Nephron progenitor cell (in vitro differentiated cells): Measurements from ENCODE around the gene PKP3.

Source experiments
- DNase-seq: peaks from one replicate; pipeline ENCODE4 v3.0.0; 2021
- H3K27ac Mint-ChIP-seq: 2 replicates; pipeline ENCODE4 v1.8.0; 2021; ENCODE audit warnings: mild to moderate bottlenecking, moderate library complexity, mixed read lengths
- H3K27me3 Mint-ChIP-seq: 2 replicates; pipeline ENCODE4 v1.8.0; 2021; ENCODE audit warnings: mild to moderate bottlenecking, low read depth, mixed read lengths; ENCODE audit not compliant: poor library complexity
- H3K36me3 Mint-ChIP-seq: 2 replicates; pipeline ENCODE4 v1.8.0; 2021; ENCODE audit warnings: low read depth, mixed read lengths
- H3K4me1 Mint-ChIP-seq: 2 replicates; pipeline ENCODE4 v1.8.0; 2021; ENCODE audit warnings: mixed read lengths
- H3K4me3 Mint-ChIP-seq: 2 replicates; pipeline ENCODE4 v1.8.0; 2021; ENCODE audit warnings: mild to moderate bottlenecking, moderate library complexity, mixed read lengths
- H3K9me3 Mint-ChIP-seq: 2 replicates; pipeline ENCODE4 v1.8.0; 2021; ENCODE audit warnings: mild to moderate bottlenecking, moderate library complexity, mixed read lengths
- CTCF ChIP-seq: fragments of 200-600 bp; sonication (generic); IDR thresholded peaks from 2 replicates; pipeline ENCODE4 v1.5.0; 2021; ENCODE audit warnings: antibody characterized with exemption

PKP3 gene

DNA sequence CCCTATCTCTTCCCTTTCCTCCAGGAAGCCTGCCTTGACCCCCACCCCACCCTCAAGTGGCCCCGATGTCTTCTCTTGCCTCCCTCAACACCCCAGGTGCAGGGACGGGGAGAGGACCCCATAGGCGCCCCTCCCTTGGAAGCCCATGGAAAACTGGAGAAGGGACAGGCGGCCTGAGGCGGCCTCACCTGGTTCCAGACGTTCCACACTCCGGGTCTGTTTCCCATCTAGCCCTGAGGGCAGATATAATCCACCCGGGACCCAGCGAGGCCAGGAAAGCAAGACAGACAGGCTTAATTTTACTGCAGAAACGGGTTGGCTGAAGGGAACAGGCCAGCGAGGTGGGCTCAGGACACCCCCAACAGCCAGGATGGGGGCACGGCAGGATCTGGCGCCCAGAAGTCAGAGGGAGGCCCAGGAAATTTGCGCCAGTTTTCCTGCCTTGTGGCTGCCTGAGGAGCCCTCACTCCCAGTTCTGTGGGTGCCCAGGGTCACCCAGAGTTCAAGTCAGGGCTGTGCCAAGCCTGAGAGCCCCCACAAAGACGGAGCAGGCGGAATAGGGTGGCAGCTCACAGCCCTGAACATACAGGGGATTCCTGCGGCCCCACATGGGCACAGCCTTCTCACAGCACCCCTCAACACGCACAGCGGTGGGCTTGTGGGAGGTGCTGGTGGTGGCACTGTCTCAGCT lies 23.8 kb downstream of the PKP3 start:
- H3K9me3 Mint-ChIP-seq: no peaks in the 10 kb centered on the region
- H3K36me3 Mint-ChIP-seq: no peaks in the 10 kb centered on the region
- H3K4me3 Mint-ChIP-seq: peak overlapping the region; percentile 73
- DNase-seq: no peak
- H3K4me1 Mint-ChIP-seq: peaks cover 20% of the 10 kb centered on the region
- TF ChIP-seq CTCF: no peak
- H3K27ac Mint-ChIP-seq: no peak overlapping the region
- H3K27me3 Mint-ChIP-seq: peaks cover 63% of the 10 kb centered on the region

- H3K9me3 Mint-ChIP-seq: no peaks in the 10 kb centered on the region
- H3K27ac Mint-ChIP-seq: no peak overlapping the region
- H3K4me3 Mint-ChIP-seq: no peak overlapping the region
- TF ChIP-seq CTCF: no peak
- peaks cover 20% of the 10 kb centered on the region for H3K4me1 Mint-ChIP-seq
- peaks cover 60% of the 10 kb centered on the region for H3K27me3 Mint-ChIP-seq
- no peaks in the 10 kb centered on the region for H3K36me3 Mint-ChIP-seq
- peak; percentile 2 for DNase-seq
These were observed 24.6 kb downstream of the PKP3 start for GRCh38 chr11:418343-419247.

DNA sequence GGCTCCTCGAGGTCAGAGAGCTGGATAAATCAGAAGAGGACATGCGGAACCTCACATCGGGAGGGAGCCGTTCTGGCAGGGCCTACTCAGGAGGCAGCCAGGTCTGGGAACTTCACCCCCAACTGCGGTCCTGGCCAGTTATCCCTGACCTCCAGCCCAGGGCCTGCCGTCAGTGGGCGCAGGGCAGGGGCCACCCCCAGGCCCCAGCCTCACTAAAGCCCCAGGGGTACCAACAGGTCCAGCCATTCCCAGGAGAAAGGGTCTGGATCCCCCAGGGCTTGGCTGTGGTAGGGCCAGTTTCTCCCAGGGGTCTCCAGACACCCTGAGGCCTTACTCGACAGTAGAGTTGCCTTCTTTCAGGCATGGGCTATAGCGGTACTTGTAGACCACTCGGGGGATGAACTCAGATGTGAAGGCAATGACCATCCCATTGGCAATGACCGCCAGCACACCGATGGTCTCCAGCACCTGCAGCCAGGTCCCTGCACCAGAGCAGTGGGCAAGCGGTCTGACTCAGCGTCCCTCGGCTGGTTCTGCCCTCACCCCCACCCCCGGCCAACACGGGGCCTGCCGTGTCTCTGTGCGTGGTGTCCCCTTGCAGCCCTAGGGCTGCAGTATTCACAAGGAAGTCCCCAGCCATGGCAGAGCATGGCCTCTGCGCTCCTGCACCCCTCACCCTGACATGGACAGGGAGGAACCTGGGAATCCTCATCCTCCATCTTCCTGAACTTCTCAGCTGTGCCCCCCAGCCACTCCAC lies 25.4 kb downstream of the PKP3 start:
- no peak for TF ChIP-seq CTCF
- Mint-ChIP-seq H3K4me1 (peaks cover 18% of the 10 kb centered on the region), H3K4me3 (no peak overlapping the region), H3K27me3 (peaks cover 62% of the 10 kb centered on the region), H3K36me3 (no peaks in the 10 kb centered on the region), H3K9me3 (peaks cover 3% of the 10 kb centered on the region), H3K27ac (no peak overlapping the region)
- DNase-seq: peak; percentile 1

DNA sequence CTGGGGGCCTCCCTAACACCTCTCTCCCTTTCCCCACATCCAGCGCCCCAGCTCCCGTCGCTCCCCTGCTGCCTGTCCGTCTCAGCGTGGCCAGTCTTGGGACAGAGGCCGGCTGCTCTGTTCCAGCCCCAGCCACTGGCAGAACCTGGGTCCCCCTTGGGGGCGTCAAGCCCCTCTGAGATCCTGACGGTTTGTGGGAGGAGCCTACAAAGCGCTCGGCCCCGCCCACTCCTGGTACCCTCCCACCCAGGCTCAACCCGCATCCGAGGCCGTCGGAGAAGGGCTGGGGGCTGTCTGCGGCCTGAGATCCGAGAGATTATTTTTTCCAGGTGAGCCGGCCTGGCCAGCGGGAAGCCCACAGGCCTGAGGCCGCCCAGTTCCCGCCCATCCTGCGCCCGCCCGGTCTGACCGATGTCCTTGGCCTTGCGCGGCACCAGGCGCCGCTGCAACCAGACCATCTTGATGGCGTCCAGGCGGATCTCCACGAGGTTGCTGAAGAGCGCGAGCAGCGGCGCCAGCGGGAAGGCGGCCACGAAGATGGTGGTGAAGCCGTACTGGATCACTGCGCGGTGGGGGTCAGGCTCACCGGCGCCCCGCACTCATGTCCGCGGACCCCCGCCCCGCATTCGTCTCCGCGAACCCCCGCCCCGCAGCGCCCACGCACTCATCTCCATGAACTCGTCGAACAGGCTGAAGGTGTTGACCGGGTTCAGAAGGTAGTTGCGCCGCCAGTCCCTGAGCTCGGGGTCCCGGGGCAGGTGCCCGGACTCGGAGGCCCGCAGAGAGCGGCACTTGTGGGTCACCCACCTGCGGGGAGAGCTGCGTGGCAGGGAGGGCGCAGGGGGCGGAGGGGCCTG lies 26.3 kb downstream of the PKP3 start:
- Mint-ChIP-seq H3K4me3 (no peak overlapping the region), H3K36me3 (no peaks in the 10 kb centered on the region), H3K4me1 (peaks cover 10% of the 10 kb centered on the region), H3K27me3 (peaks cover 62% of the 10 kb centered on the region), H3K27ac (no peak overlapping the region), H3K9me3 (peaks cover 10% of the 10 kb centered on the region)
- TF ChIP-seq CTCF: no peak
- DNase-seq: peak; percentile 6

DNA sequence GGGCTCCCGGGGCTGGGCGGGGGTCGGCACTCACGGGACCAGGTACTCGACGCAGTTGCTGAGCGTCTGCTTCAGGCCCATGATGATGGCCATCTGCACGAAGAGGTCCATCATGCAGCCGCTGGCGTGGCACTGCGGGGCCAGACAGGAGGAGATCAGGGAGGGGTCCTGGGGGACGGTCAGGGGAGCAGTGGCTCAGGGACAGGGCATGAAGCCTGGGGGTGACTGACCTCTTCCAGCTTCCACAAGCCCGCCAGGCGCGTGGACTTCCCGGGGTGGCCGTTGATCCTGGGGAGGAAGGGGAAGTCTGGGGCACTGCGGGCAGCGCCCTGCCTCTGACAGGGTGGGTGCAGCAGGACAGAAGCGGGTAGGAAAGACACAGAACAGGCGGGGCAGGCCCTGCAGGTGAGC lies 26.9 kb downstream of the PKP3 start:
- DNase-seq: no peak
- Mint-ChIP-seq H3K27me3 (peaks cover 61% of the 10 kb centered on the region), H3K4me3 (no peak overlapping the region), H3K4me1 (peaks cover 10% of the 10 kb centered on the region), H3K9me3 (peaks cover 12% of the 10 kb centered on the region), H3K36me3 (no peaks in the 10 kb centered on the region), H3K27ac (no peak overlapping the region)
- TF ChIP-seq CTCF: no peak
